Esophagus muscularis mucosa (tissue), 4 donors: Measurements from ENCODE around the gene ZNF441. TPM values are rescaled to one million over a fixed set of nuclear protein-coding genes. Genes with fewer than 3 reads are reported as not detected.
A peak's percentile ranks its signal among the peaks of the same experiment; 100 is the strongest.
"Not testable (repeated sequence)": the region's sequence is repeated elsewhere in the genome, so short reads cannot be mapped to it uniquely, and the experiment has no call there.

Source experiments
- DNase-seq: peaks from one replicate; pipeline ENCODE4 v3.0.0-alpha.2; 2017; ENCODE audit errors: extremely low spot score
- H3K27ac ChIP-seq, 4 donors: fragments of 200-600 bp; sonication (generic); replicated peaks in 1 of 4; 1 replicate in 3 of 4; 2 replicates in 1 of 4; pipeline ENCODE4 v1.5.1; 2016 to 2019; ENCODE audit warnings: mild to moderate bottlenecking in 1 of 4
- H3K27me3 ChIP-seq, 4 donors: fragments of 200-600 bp; sonication (generic); one replicate each; pipeline versions ENCODE4 v1.5.1 to v1.6.0; 2016 to 2019
- H3K36me3 ChIP-seq, 4 donors: fragments of 200-600 bp; sonication (generic); one replicate each; pipeline ENCODE4 v1.5.1; 2016 to 2019
- H3K4me1 ChIP-seq, 4 donors: fragments of 200-600 bp; sonication (generic); one replicate each; pipeline ENCODE4 v1.5.1; 2016 to 2019
- H3K4me3 ChIP-seq, 4 donors: fragments of 200-600 bp; sonication (generic); 1 replicate in 2 of 4; 2 replicates in 2 of 4; pipeline ENCODE4 v1.5.1; 2016 to 2019; ENCODE audit warnings: mild to moderate bottlenecking in 4 of 4, moderate library complexity in 1 of 4
- H3K9me3 ChIP-seq, 4 donors: fragments of 200-600 bp; sonication (generic); 1 replicate in 3 of 4; 2 replicates in 1 of 4; pipeline ENCODE4 v1.5.1; 2016 to 2019
- EP300 ChIP-seq: sonication (generic); formaldehyde crosslinking; IDR thresholded peaks from one replicate; pipeline ENCODE4 v1.6.1; 2017; ENCODE audit warnings: antibody characterized with exemption
- POLR2A ChIP-seq: fragments of 450-650 bp; IDR thresholded peaks from one replicate; pipeline ENCODE4 v1.6.1; 2017; ENCODE audit warnings: antibody characterized with exemption, moderate library complexity, mild to moderate bottlenecking, low read depth
- POLR2AphosphoS5 ChIP-seq, 2 donors: sonication (generic); formaldehyde crosslinking; IDR thresholded peaks; one replicate each; pipeline ENCODE4 v1.6.1; 2017; ENCODE audit warnings: antibody characterized with exemption in 2 of 2
- WGBS: methylation state at CpG from one replicate; pipeline ENCODE4 v1.1.5; 2018; 5-methylcytosine and 5-hydroxymethylcytosine counted together
- intact Hi-C: fragments of 100-400 bp; cut with DNase I; formaldehyde crosslinking; loops from one replicate; pipeline ENCODE4 v1.15.1; 2023
- total RNA-seq, 4 donors: library from RNA; depleted of rRNA; stranded (reverse); fragments of >200 nt; gene quantifications; one replicate each; pipeline versions ENCODE4 v1.1.0 to v1.2.1, GENCODE V29; 2016
- TF ChIP-seq, protein P1 (sequence below), 3 experiments: fragments of 200-600 bp in 2 of 3; fragments of 450-650 bp in 1 of 3; sonication (generic) in 2 of 3; IDR thresholded peaks; one replicate each; pipeline ENCODE4 v1.5.1; 2017 to 2019; ENCODE audit warnings: antibody characterized with exemption in 3 of 3, mild to moderate bottlenecking in 2 of 3, moderate library complexity in 1 of 3

ZNF441 gene
- total RNA-seq, 4 donors from 2014 or later, result 5.6 to 7.9 (median 6.5) TPM

- H3K9me3 ChIP-seq, H3K27me3 ChIP-seq, intact Hi-C loops, H3K27ac ChIP-seq, H3K36me3 ChIP-seq, DNase-seq, H3K4me3 ChIP-seq: not testable (repeated sequence)
- H3K4me1 ChIP-seq, result peaks cover 14 to 20% (median 17%) of the 10 kb centered on the region in 4 donors
- TF ChIP-seq, protein P1, sequence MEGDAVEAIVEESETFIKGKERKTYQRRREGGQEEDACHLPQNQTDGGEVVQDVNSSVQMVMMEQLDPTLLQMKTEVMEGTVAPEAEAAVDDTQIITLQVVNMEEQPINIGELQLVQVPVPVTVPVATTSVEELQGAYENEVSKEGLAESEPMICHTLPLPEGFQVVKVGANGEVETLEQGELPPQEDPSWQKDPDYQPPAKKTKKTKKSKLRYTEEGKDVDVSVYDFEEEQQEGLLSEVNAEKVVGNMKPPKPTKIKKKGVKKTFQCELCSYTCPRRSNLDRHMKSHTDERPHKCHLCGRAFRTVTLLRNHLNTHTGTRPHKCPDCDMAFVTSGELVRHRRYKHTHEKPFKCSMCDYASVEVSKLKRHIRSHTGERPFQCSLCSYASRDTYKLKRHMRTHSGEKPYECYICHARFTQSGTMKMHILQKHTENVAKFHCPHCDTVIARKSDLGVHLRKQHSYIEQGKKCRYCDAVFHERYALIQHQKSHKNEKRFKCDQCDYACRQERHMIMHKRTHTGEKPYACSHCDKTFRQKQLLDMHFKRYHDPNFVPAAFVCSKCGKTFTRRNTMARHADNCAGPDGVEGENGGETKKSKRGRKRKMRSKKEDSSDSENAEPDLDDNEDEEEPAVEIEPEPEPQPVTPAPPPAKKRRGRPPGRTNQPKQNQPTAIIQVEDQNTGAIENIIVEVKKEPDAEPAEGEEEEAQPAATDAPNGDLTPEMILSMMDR (IDR thresholded peaks at IDR 0.05), result peak in 1 of 3 experiments; percentile 43
- WGBS, result 72% methylated on average over 11 of the region's 11 CpGs
Observed at GRCh38 chr19:11771520-11771919, 4.7 kb downstream of the ZNF441 start.

DNA sequence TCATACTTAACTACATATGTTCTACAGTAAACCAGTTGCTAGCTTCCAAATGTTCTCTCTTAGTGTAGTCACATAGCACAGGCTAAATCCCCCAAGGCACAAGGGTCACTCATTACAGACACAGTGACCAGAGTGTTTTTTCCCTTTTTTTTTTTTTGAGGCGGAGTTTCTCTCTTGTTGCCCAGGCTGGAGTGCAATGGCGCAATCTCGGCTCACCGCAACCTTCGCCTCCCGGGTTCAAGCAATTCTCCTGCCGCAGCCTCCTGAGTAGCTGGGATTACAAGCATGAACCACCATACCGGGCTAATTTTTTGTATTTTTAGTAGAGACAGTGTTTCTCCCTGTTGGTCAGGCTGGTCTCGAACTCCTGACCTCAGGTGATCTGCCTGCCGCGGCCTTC lies 9.9 kb downstream of the ZNF441 start:
- H3K4me1 ChIP-seq, H3K27ac ChIP-seq, intact Hi-C loops, H3K27me3 ChIP-seq, DNase-seq, H3K4me3 ChIP-seq: not testable (repeated sequence)
- Histone ChIP-seq H3K36me3 (peaks cover 35 to 50% (median 46%) of the 10 kb centered on the region in 4 donors), H3K9me3 (peaks cover 0 to 26% (median 22%) of the 10 kb centered on the region in 4 donors)
- 95% methylated on average over 11 of the region's 11 CpGs for WGBS

DNA sequence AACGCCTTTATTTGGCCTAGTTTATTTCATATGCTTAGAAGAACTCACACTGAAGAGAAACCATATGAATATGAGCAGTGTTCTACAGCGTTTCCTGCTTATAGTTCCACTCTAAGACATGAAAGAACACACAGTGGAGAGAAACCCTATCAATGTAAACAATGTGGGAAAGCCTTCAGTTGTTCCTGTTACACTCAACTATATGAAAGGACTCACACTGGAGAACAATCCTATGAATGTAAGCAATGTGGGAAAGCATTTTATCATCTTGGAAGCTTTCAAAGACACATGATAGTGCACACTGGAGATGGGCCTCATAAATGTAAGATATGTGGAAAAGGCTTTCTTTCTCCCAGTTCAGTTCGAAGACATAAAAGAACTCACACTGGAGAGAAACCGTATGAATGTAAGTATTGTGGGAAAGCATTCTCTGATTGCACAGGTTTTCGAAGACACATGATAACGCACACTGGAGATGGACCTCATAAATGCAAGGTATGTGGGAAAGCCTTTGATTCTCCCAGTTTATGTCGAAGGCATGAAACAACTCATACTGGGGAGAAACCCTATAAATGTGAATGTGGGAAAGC lies 13.7 kb downstream of the ZNF441 start:
- 97% methylated on average over 7 of the region's 7 CpGs for WGBS
- TF ChIP-seq, protein P1 (IDR thresholded peaks at IDR 0.05), result no peak
- no peak for TF ChIP-seq EP300
- TF ChIP-seq POLR2AphosphoS5 (IDR thresholded peaks at IDR 0.05), result no peak
- no peak for TF ChIP-seq POLR2A
- no peaks in the 10 kb centered on the region for H3K27me3 ChIP-seq
- intact Hi-C loops, result no loop called here
- H3K36me3 ChIP-seq, result peaks cover 38 to 57% (median 48%) of the 10 kb centered on the region in 4 donors
- no peak overlapping the region for H3K4me3 ChIP-seq
- H3K9me3 ChIP-seq, result peaks cover 0 to 47% (median 32%) of the 10 kb centered on the region in 4 donors
- H3K4me1 ChIP-seq, result no peaks in the 10 kb centered on the region
- DNase-seq, result no peak
- H3K27ac ChIP-seq, result no peak overlapping the region

- Histone ChIP-seq H3K27ac (no peak overlapping the region), H3K36me3 (peaks cover 38 to 57% (median 48%) of the 10 kb centered on the region in 4 donors), H3K4me1 (no peaks in the 10 kb centered on the region), H3K4me3 (no peak overlapping the region), H3K9me3 (peaks cover 0 to 53% (median 35%) of the 10 kb centered on the region in 4 donors), H3K27me3 (no peaks in the 10 kb centered on the region)
- TF ChIP-seq POLR2A (no peak), EP300 (no peak), POLR2AphosphoS5 (IDR thresholded peaks at IDR 0.05) (no peak)
- TF ChIP-seq, protein P1 (IDR thresholded peaks at IDR 0.05), result no peak
- WGBS, result 94% methylated on average over 5 of the region's 5 CpGs
- intact Hi-C loops, result no loop called here
- no peak for DNase-seq
Observed at GRCh38 chr19:11781295-11782057, 14.7 kb downstream of the ZNF441 start.

DNA sequence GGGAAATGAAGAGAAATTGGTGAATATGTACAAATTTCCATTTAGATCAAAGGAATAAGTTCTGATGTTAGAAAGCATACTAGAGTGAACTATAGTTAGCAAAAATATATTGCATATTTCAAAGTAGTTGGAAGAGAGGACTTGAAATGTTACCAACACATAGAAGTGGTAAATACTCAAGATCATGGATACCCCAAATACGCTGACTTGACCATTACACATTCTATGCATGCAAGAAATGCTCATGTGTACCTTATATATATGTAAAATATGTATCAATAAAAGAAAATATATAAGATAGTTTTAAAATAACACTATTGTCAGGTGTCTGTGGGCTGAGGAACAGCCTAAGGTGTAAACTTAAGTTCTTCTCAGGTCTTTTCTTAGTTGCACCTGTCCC lies 17.0 kb downstream of the ZNF441 start:
- intact Hi-C loops, result no loop called here

More for the DNA sequence above, 17.0 kb downstream of the ZNF441 start:
- no peak for DNase-seq
- Histone ChIP-seq H3K4me3 (no peak overlapping the region), H3K27ac (no peak overlapping the region), H3K9me3 (peaks cover 0 to 54% (median 36%) of the 10 kb centered on the region in 4 donors), H3K4me1 (no peaks in the 10 kb centered on the region), H3K27me3 (no peaks in the 10 kb centered on the region), H3K36me3 (peaks cover 29 to 37% (median 33%) of the 10 kb centered on the region in 4 donors)
- TF ChIP-seq, protein P1 (IDR thresholded peaks at IDR 0.05), result no peak
- TF ChIP-seq POLR2A (no peak), EP300 (no peak), POLR2AphosphoS5 (IDR thresholded peaks at IDR 0.05) (no peak)
- 97% methylated on average over 1 of the region's 1 CpG for WGBS
